Suppressor macrophage treated with lipopolysaccharide for 1 hour (primary cell): ENCODE data around the gene GID8.
"Not testable (repeated sequence)": the region's sequence is repeated elsewhere in the genome, so short reads cannot be mapped to it uniquely, and the experiment has no call there.

ENCODE experiments used
- DNase-seq, 3 donors: peaks; one replicate each; pipeline ENCODE4 v3.0.0-alpha.2; 2020 to 2022

Gene GID8

DNA sequence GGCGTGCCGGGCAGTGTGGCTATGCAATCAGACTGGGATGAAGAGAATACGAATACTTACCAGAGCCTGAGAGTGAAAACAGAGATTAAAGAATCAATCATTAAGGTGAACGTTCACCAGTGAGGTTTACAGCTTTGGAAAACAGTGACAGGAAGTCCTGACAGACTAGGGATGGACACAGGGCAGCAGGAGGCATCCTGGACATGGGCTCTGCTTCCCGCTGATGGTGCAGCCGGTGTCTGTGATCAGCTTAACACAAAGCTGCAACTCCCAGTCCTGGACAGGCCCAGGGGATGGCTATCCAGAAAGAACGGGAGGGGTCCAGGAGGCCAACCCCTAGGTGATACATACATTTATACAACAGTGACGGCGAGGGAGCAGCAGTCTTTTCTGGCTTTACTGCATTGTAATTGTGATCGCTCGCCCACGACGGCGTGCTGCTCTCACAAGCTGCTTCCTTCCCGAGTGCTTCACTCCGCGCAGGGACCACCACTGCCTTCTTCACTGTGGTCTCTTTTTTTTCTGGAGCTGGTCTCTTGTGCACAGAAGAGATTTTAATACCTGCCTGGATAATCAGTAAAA, 32.3 kb upstream of the GID8 start:
- DNase-seq: no peak

GRCh38 chr20:62906209-62906608, 31.7 kb upstream of the GID8 start:
- no peak for DNase-seq

DNA sequence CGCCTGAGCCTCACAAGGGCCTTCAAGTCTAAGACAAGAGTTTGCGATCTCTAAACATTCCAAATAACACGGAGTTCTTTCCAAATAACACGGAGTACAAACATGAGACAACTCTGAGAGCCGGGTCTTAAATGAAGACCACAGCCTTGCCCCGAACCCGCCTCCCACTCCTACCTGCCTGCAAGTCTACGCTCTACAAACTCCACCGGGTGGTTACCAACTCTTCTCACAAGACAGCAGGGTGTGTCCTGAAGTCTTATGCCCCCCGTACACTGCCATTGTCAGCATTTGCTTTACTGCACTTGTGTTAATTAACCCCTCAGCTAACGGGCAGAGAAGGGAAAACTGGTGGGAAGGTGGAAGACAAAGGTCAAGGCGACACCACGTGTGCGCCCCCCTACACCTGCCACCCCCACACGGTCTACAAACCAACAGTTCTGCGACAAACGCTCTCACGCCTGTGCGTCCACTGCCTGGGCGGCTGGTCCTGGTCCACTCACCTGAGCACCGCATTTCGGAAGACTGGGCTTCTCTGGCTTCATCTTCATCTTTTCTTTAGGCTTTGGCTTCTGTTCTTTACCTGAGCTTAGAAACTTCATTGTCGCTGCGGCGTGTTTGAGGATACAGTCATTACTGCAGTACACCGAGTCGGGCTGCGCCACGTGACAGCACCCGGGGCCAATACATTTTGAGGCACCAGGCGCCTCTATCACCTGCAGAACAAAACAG, 31.1 kb upstream of the GID8 start:
- DNase-seq: no peak

GRCh38 chr20:62907384-62908317, 30.3 kb upstream of the GID8 start:
- DNase-seq: peak in 1 of 3 donors; percentile 46

GRCh38 chr20:62908971-62909791, 28.8 kb upstream of the GID8 start:
- no peak for DNase-seq

- DNase-seq: no peak
These were observed 27.7 kb upstream of the GID8 start for GRCh38 chr20:62910217-62910766.

DNA sequence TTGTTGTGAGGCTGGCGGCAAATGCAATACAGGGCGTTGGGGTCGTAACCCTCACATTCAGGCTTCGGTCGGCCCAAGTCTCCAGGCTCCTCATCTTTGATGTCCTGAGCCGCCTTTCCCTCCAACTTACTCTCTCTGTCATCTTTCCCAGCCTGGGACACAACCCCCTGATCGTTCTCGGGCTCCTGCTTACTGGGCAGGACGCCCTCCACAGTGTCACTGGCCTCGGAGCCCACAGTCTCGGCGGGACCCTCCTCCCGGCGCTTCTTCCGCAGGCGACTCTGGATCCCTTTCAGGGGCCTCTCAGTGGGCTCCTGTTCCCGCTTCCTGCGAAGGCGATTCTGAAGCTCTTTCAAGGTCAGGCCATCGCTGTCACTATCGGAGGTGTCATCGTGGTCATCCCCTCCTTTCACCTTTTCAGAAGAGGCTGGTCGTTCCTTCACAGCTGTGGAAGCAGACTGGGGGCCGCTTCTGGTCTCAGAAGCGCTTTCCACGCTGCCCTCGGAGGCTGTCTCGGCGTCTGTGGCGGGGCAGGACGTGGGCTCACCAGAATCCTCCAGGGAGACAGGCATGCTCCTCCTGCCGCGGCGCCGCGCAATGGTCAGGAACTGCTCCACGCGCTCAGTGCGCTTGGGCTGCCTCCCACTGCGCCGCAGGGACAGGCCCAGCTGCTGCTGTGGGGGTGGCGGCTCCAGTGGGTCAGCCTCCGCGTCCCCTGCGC, 27.0 kb upstream of the GID8 start:
- DNase-seq: no peak

DNA sequence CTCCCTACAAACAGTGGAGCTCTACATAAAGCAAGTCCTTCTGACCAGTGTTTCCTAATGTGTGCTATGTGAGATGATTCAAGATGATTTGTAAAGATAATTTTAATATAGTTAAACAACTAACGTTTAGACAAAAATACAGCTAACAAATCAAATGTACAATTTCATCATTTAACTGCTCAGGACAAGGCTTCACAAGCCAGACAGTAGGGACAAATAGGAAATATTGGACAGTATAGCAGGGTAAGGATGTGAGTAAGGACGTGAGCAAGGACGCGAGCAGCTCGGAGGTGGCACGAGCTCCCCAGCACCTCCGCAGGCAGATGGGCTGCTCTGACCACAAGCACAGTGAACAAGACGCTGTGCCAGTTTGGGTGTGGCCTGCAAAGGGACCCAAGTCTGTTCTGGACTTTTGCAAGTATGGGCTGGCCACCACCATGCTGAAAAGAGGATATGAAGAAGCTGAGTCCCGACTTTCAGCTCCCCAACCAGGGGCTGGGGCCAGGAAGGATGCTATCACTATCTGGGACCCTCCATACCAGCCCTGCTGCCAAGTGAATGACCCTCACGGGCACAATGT, 26.2 kb upstream of the GID8 start:
- no peak for DNase-seq

DNA sequence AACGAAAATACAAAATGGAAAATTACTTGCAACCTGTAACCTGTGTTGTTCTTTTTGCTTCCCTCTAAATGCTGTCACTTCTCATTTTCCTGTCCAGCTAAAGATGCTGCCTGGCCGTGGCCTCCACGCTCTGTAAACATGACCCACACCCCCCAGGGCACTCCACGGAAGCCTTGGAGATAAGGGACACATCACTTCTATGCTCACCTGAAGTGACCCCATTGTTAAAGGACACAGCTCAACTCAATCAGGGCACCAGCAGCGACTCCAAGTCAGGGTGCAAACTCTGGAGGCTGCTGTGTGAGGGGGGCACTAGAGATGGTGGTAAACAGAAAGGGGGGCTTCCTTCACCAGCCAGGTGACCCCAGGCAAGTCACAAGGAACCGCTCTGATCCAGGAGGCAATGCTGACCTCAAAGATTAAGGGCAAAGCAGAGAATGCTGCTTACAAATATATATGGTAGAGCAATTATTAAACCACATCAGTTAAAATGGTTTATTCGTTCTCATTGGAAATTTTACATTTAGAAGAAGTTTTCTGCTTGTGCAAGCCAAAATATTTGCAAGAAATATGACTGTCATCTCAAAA, 24.8 kb upstream of the GID8 start:
- no peak for DNase-seq

DNA sequence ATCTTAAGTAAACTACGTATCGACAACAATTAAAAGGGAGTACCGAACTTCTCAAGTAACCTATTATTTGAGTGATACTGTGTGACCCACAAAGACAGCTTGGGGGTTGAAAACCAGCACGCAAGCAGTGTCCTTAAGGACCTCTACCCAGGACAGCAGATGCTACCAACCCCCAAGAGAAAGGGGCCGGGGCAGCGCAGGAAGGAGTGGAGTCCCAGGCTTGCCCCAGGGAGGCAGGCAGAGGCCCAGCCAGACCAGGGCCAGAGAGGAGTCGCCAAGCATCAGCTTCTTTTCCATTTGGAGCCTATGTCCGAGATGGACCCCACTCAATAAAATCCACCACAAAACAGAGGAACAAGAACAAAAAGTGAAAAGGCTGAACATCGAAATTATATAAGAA, 23.5 kb upstream of the GID8 start:
- DNase-seq: no peak

DNA sequence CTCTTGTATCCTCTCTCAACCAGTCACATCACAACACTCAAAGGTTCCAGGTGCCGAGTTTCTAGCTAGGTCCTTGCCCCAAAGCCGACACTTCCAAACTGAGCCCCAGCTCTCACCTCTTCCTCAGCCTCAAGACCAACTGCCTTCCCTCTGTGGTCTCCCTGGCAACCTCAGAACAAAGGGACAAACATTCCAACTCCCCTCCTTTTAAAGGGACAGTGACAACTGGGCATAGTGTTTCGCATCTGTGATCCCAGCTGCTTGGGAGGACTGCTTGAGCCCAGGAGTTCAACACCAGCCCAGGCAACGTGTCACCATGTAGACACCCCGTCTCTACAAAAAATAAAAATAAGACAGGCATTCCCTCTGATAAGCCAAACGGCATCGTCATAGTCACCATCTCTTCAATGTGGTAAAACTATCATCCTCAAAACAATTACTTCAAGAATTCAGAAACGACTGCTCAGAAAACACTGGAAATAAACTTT, 22.9 kb upstream of the GID8 start:
- DNase-seq: peak in 2 of 3 donors; percentile 38 to 44

DNA sequence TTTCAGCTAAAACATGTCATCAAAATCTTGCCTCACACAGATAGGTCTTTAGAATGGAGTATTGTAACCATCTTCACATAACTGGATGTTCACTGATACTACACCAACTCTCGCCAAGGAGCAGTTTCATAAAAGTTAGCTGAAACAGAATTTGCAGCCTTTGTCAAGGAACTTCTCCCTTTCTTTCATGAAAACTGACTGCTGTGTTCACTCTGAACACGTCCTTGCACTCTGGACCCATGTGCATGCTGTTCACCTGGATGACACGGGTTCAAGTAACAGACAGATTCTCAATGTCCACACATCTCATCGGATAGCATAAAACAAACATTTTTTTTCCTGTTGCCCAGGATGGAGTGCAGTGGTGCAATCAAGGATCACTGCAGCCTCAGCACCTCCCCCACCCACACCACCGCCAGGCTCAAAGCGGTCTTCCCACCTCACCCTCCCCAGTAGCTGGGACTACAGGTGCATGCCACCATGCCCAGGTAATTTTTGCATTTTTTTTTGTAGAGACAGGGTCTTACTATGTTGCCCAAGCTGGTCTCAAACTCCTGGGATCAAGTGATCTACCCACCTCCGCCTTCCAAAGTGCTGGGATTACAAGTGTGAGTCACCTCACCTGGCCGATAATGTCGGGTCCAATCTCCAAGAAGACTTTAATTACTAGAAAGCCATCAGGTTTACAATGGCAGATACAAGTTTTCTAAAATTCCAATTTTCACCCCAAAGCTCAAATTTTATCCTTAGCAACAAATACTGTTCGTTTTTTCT, 21.1 kb upstream of the GID8 start:
- no peak for DNase-seq

- DNase-seq: no peak
These were observed 20.2 kb upstream of the GID8 start for GRCh38 chr20:62917720-62918119.

DNA sequence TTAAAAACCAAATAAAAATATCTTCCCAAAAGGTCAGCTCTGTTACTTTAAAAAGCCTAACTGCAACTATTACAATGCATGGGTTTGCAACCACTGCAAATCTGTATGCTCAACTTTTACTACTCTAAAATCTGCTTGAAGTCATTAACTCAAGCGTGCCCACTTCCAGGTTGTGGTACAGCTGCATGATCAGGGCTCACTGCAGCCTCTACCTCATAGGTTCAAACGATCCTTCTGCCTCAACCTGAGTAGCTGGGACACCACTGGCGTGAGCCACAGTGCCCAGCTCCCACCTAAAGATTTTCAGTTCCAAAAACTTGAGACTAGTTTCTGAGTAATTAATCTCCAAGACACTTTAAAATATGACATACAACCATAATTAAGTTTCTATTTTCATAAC, 19.8 kb upstream of the GID8 start:
- DNase-seq: no peak

- DNase-seq: no peak
These were observed 19.1 kb upstream of the GID8 start for GRCh38 chr20:62918831-62919230.

GRCh38 chr20:62920039-62920645, 17.8 kb upstream of the GID8 start:
- no peak for DNase-seq

DNA sequence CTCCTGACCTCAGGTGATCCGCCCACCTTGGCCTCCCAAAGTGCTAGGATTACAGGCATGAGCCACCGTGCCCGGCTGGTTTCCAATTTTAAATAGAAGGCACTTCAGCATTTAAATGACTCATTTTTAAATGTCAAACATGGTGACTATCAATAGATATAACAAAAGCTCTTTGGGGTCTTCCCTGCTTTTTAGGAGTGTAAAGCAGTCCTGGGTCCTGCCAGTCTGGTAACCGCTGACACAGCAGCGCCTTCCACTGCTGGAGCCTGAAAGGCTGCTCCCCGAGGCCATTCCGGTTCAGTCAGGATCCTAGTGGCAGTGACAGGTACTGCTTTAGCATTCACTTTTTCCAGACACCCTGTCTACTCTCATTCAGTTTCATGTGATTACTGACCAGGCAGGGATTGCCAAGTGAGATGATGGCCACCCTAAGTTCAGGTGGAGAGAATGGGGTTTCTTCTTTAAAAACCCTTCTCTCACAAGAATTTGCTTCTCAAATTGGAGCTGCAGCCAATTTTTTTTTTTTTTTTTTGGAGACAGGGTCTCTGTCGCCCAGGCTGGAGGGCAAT, 16.7 kb upstream of the GID8 start:
- DNase-seq: peak; percentile 75 to 76 (median 76)

DNA sequence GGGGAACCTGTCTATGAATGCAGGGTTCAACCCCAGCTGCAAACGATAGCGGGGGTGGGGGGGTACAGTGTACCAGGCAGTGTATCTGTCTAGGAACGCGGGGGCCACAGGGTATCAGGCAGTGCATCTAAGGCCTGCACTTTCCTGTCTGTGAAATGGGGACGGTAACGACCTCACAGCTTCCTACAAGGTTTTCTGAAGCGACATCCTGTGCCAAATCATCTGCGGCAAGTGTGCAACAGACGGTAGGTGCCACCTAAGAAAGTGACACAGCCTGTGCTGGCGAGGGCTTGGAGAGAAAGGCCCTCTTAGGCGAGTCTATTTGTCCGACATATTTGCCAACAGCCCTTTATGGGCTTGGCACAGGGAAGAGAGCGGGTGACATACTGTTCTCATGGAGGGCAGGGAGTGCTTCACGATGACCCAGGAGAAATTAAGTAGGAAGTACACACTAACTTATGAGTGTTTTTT, 15.5 kb upstream of the GID8 start:
- no peak for DNase-seq

GRCh38 chr20:62923059-62923668, 14.8 kb upstream of the GID8 start:
- not testable (repeated sequence) for DNase-seq
